Skeletal muscle satellite cell (primary cell): ENCODE results near the gene LHX2.
A peak's percentile ranks its signal among the peaks of the same experiment; 100 is the strongest.

Source experiments
- H3K27me3 ChIP-seq: 2 replicates; pipeline ENCODE4 v1.7.0; 2013; ENCODE audit warnings: low read length; ENCODE audit not compliant: control insufficient read depth, insufficient read depth
- H3K36me3 ChIP-seq: 2 replicates; pipeline ENCODE4 v1.7.0; 2013; ENCODE audit warnings: mild to moderate bottlenecking, control low read depth, low read length; ENCODE audit not compliant: insufficient read depth
- H3K4me1 ChIP-seq: 2 replicates; pipeline ENCODE4 v1.7.0; 2013; ENCODE audit warnings: low read length; ENCODE audit not compliant: control insufficient read depth, insufficient read depth
- H3K4me2 ChIP-seq: 2 replicates; pipeline ENCODE4 v1.7.0; 2013; ENCODE audit warnings: mild to moderate bottlenecking, low read length
- H3K4me3 ChIP-seq: 2 replicates; pipeline ENCODE4 v1.7.0; 2013; ENCODE audit warnings: low read length
- H3K9ac ChIP-seq: 2 replicates; pipeline ENCODE4 v1.7.0; 2013; ENCODE audit warnings: mild to moderate bottlenecking, low read depth, low read length, moderate library complexity
- H3K9me3 ChIP-seq: replicated peaks from 2 replicates; pipeline ENCODE4 v1.7.0; 2013; ENCODE audit warnings: mild to moderate bottlenecking, control low read depth, low read length

LHX2 gene

DNA sequence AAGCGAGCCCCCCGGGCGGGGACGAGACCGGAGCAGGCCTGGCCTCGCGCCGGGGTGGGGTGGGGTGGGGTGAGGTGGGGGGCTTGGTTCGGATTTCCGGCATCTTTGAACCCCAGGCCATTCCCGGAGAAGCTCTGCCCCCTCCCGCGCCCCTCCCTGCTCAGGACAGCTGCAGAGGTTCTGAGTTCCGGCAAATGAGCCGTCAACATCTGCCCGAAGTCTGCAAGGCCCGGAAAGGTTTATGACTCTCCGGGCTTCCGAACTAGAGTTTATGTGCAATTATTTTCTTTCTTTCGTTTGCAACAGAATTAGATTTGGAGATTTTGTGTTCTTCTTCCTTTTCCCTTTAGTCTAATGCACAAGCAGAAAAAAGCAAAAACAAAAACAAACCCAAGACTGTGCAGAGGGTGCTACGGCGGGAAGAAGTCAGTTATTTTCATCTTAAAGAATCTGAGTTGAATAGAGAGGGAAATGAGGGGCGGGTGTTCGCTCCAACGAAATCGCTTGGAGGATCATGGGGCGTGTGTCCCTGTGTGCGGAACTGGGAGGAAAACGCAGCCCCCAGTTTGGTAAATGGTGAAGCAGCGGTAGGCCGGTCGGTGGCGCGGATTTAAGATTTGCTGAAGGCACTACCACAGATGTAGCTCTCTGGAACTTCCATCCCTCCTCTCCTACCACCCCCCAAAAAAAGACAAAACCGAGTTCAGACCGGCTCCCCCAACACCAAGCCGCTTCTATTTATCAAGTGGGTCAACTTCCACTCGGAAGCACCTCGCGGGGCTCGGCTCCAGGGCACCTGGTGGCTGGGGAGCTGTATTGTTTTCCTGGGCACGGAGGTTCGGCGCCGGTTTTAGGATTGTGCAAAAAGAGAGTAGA, 4.8 kb downstream of the LHX2 start:
- H3K9me3 ChIP-seq: no peaks in the 10 kb centered on the region
- no peak overlapping the region for H3K9ac ChIP-seq
- peaks cover 6% of the 10 kb centered on the region for H3K27me3 ChIP-seq
- no peak overlapping the region for H3K4me2 ChIP-seq
- no peaks in the 10 kb centered on the region for H3K36me3 ChIP-seq
- H3K4me1 ChIP-seq: peaks cover 8% of the 10 kb centered on the region
- H3K4me3 ChIP-seq: no peak overlapping the region

DNA sequence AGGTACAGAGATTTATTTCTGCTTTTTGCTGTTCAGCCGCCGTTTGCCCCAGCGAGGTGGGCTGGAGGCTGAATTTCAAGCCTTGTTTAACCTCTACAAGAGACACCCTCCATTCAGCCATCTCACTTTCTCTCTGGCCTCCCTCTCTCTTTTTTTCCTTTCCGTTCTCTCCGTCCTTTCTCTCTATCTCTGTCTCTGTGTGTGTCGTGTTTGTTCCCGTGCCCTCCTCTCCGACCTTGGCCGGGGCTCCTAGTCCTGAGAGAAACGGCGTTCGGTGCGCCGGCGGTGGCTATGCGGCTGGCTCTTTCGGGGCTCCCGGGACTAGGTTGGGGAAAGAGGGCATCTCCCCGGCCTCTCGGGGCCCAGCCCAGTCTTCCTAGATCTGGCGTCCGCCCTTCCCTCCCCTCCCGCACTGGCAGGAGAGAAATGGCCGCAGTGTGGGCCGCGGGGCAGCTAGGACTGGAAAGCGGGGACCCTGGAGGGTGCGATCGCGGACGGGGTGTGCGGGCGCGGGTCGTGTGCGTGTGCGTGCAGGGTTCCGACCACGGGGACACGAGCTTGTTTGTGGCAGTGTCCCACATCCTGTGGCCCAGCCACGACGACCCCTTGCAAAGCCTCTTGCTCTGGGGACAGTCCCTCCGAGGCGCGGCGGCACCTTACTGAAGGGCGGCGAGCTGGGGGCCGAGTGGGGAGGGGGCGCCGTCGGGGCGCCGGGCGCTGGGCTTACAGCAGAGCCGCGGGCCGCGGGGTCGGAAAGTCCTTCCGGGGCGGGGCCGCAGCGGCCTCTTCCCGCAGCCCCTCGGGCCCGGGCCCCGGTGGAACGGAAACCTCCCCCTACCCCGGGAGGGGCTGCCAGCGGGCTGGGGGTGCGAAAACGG, 5.7 kb downstream of the LHX2 start:
- H3K9me3 ChIP-seq: no peaks in the 10 kb centered on the region
- peaks cover 2% of the 10 kb centered on the region for H3K4me1 ChIP-seq
- peak overlapping the region; percentile 73 for H3K4me2 ChIP-seq
- H3K4me3 ChIP-seq: peak overlapping the region; percentile 58
- no peaks in the 10 kb centered on the region for H3K36me3 ChIP-seq
- H3K9ac ChIP-seq: peak overlapping the region; percentile 54
- H3K27me3 ChIP-seq: peaks cover 6% of the 10 kb centered on the region

DNA sequence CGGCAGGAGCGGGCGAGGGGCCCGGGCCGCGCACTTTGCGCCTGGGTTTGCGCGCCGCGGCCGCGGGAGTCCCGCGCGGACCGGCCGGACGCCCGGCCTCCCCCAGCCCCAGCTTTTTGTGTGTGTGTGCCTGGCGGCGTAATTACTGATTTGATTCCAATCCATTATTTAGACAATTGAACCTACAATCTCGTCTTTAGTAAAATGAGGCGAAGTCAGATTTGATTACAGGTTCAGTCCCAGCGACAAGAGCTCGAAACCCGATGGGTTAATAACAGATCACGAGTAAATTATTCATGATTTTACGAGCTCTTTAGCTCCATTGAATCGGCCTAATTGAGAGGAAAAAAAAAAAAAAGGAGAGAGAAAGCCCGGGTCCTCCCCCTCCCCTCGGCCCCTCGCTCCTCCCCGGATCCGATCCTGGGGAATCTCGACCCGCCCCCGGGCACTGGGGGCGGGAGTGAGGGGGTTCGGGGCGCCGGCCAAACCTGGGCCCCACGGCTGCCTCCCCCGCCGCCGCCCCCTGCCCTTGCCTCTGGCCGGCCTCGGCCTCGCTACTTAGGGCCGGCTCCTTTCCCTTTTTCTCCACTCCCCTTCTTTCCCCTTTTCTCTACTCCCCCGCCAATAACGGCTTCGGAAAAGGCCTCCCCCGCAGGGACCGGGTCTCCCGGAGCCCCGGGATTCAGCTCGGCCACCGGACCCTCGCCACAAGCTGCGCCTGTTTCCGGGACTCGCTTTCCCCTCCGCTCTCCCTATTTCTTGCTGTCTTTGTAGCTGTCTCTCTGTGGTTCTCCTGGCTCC, 6.6 kb downstream of the LHX2 start:
- H3K4me3 ChIP-seq: peak overlapping the region; percentile 58

DNA sequence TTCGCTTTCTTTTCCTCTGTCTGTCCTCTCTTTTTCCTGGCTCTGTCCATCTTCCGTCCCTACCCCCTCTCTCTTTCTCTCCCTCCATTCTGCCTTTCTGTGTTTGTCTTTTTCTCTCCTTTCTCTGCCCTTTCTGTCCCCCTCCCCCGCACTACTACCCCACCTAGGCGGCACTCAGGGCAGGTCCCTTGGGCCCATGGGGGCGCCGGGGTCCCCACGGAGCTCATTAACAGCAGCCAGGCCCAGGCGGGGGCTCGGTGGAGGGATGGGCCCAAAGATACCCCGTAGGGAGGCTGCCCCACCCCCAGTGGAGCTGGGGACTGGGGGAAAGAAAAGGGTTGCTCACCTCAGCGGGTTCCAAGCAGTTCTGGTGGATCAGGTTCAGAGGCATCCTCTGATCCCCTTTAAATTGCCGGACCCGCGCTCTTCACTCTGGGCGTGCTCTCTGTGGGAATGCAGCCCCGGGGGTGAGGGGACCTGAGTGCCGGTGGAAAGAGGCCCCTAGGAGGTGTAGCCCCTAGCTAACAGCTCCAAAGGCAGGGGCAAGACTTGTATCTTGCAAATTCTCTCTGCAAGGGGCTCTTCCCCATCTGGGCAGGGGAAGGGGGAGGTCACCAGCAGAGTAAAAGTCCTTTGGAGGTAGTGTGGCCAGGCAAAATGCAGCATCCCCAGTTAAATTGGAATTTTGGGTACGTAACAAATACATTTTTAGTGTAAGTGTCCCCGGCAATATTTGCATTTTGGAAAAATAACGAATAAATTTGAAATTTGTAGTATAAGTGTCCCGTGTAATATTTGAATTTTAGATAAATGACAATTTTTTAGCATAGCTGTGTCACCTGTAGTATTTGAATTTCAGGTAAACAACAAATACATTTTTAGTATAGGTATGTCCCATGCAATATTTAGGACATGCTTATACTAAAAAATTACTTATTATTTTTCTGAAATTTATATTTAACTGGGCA, 7.4 kb downstream of the LHX2 start:
- no peaks in the 10 kb centered on the region for H3K9me3 ChIP-seq
- H3K4me1 ChIP-seq: no peaks in the 10 kb centered on the region
- H3K36me3 ChIP-seq: no peaks in the 10 kb centered on the region
- peak overlapping the region; percentile 73 for H3K4me2 ChIP-seq
- no peak overlapping the region for H3K4me3 ChIP-seq
- no peak overlapping the region for H3K9ac ChIP-seq
- peaks cover 9% of the 10 kb centered on the region for H3K27me3 ChIP-seq

More for the DNA sequence above, 6.6 kb downstream of the LHX2 start:
- Histone ChIP-seq H3K36me3 (no peaks in the 10 kb centered on the region), H3K27me3 (peaks cover 6% of the 10 kb centered on the region), H3K4me2 (peak overlapping the region; percentile 73), H3K9ac (peak overlapping the region; percentile 54), H3K9me3 (no peaks in the 10 kb centered on the region), H3K4me1 (no peaks in the 10 kb centered on the region)

DNA sequence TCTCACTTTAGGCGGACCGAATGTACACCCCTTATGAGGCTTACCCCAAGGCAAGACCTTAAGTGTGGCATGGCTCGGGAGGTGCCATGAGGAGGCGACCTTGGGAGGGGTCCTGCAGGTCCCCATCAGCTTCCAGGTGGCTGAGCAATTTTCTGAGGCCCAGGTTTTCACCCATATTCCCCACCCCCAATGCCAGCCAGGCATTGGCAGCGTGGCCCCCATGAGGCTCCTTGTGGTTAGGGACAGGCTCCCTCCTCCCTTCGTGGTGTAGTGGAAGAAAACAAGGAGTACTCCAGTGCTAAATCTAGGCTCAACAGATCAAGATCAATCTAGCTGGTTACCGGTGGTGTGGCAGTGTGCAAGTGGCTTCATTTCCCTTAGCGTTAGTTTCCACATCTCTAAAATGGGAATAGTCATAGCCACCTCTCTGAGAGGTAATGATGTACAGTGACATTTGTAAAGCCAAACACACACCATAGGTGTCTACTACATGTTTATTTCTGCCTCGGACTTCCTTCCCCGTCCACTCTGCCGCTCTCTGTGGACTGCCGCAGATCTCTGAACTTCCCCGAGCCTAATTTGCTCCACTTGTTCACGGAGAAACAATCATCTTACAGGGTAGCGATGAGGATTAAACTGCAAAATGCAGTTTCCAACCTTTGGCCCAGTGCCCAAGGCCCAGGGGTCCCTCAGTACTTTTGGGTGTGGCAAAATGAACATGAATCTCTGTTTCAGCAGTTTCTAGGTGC, 8.4 kb downstream of the LHX2 start:
- Histone ChIP-seq H3K36me3 (no peaks in the 10 kb centered on the region), H3K27me3 (peaks cover 9% of the 10 kb centered on the region), H3K4me1 (no peaks in the 10 kb centered on the region), H3K9me3 (no peaks in the 10 kb centered on the region), H3K9ac (no peak overlapping the region), H3K4me3 (no peak overlapping the region), H3K4me2 (no peak overlapping the region)

DNA sequence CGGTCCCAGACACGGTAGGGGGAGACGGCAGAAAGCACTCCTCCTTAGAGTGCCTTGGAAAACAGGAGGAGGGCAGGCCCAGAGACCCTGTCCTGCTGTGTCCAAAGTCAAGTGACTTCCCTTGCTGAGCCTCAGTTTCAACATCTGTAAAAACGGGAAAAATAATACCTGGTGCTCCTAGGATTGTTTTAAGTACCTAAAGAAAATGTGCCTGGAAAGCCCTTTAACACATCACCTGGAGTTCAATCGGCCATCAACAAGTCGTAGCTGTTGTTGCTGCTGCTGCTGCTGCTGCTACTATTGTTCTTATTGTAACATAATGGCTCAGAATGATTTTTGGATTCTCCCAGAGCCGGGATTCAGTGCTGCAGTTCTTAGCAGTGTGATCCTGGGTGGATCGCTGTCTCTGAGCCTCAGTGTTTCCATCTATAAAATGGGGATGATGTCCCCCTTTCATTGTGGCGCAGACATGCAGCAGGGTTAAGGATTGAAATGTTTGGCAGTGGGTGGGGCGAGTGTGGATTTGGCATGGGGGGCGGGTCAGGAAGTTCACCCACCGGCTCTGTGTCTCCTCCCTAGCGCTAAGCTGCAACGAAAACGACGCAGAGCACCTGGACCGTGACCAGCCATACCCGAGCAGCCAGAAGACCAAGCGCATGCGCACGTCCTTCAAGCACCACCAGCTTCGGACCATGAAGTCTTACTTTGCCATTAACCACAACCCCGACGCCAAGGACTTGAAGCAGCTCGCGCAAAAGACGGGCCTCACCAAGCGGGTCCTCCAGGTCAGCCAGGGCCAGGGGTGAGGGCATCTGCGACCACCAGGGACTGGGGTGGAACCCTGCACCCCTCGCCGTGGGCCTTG, 9.2 kb downstream of the LHX2 start:
- no peak overlapping the region for H3K4me2 ChIP-seq
- H3K4me3 ChIP-seq: no peak overlapping the region
- no peaks in the 10 kb centered on the region for H3K36me3 ChIP-seq
- no peaks in the 10 kb centered on the region for H3K9me3 ChIP-seq
- H3K9ac ChIP-seq: no peak overlapping the region
- peaks cover 9% of the 10 kb centered on the region for H3K27me3 ChIP-seq
- H3K4me1 ChIP-seq: no peaks in the 10 kb centered on the region

DNA sequence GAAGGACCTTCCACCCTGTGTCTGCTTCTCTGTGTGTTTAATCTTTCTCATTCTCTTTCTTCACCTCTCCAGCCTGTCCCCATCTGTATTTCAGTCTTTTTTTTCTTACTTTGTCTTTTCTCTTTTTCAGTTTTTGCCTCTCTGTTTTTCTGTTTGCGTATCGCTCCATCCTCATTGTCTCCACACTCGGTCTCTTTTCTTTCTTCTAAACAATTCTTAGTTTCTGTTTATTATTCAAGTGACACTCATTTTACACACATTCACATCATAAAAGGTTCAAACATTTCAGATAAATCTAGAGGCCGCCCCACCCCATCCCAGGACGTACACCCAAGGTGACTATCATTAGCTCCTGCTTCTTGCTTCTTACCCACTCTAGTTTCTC, 9.8 kb downstream of the LHX2 start:
- Histone ChIP-seq H3K9ac (no peak overlapping the region), H3K36me3 (no peaks in the 10 kb centered on the region), H3K4me2 (no peak overlapping the region), H3K27me3 (peaks cover 9% of the 10 kb centered on the region), H3K4me1 (no peaks in the 10 kb centered on the region), H3K4me3 (no peak overlapping the region), H3K9me3 (no peaks in the 10 kb centered on the region)

DNA sequence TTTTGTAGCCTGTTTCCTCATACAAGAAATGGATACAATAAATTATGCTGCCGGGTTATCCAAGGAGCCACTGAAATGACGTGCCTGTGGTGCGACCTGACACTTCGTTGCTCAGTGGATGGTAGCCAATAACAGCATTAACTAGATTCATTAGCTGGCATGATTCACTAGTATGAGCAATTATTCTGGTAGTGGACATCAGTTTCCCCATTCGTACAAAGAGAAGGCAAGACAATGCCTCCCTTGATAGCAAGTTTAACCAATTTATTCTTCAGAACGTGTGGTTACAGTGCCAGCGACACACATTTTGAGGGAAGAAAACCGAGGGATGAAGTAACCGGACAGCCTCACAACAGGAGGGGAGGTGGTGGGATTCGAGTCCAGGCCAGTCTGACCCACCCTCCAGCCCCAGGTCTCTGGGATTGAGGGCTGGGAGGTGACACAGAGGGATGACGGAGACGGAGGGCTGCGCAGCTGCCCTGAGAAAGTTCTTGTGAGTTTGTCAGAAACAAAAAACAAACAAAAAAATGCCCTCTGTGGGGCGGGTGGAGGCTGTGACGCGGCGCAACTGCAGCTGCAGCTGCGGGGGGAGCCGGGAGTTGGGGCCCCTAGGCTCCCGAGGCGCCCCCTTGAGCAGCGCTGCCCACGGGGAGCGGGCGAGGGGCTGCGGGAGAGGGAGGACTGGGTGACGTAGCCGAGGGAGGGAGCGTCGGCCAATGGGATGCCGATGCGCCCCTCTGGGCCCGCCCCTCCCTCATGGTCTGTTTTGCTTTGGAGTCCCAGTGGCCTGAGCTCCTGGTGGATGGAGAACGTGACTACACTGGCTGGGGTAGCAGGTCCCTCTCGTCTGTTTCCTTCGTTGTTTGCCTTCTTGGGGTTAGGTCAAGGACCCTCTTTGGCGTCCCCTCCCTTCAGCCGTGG, 10.9 kb downstream of the LHX2 start:
- Histone ChIP-seq H3K4me1 (no peaks in the 10 kb centered on the region), H3K9ac (no peak overlapping the region), H3K4me2 (no peak overlapping the region), H3K4me3 (no peak overlapping the region), H3K36me3 (no peaks in the 10 kb centered on the region), H3K27me3 (peaks cover 4% of the 10 kb centered on the region), H3K9me3 (no peaks in the 10 kb centered on the region)

DNA sequence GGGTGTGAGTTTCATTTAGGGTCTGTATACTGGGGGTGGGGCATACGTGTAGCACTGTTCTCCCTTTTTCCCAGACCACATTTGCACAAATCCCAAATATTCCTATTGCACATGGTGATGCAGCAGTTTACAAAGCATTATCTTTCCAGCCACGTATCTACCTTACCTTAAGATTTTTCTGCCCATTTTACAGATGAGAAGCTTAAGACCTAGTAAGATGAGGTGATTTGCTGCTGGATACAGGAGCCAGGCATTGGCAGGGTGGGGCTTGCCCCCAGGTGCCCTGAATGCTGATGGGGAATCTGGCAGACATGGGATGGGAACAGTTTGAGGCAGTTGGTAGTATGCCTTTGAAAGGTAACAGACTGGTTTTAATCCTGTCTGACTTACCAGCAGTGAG, 12.5 kb downstream of the LHX2 start:
- H3K4me2 ChIP-seq: no peak overlapping the region
- no peaks in the 10 kb centered on the region for H3K36me3 ChIP-seq
- no peaks in the 10 kb centered on the region for H3K4me1 ChIP-seq
- no peak overlapping the region for H3K4me3 ChIP-seq
- peaks cover 4% of the 10 kb centered on the region for H3K27me3 ChIP-seq
- H3K9me3 ChIP-seq: no peaks in the 10 kb centered on the region
- H3K9ac ChIP-seq: no peak overlapping the region
